ENCODE measurements around the gene SIRPB1. TPM values are rescaled to one million over a fixed set of nuclear protein-coding genes. Genes with fewer than 3 reads are reported as not detected.

SIRPB1 gene
- total and polyA plus RNA-seq, 10 of the 15 experiments (the other 5 are each of a cell fraction or from before 2014, with no cell fraction given), result 3.4 to 33.8 (median 14.1) TPM

DNA sequence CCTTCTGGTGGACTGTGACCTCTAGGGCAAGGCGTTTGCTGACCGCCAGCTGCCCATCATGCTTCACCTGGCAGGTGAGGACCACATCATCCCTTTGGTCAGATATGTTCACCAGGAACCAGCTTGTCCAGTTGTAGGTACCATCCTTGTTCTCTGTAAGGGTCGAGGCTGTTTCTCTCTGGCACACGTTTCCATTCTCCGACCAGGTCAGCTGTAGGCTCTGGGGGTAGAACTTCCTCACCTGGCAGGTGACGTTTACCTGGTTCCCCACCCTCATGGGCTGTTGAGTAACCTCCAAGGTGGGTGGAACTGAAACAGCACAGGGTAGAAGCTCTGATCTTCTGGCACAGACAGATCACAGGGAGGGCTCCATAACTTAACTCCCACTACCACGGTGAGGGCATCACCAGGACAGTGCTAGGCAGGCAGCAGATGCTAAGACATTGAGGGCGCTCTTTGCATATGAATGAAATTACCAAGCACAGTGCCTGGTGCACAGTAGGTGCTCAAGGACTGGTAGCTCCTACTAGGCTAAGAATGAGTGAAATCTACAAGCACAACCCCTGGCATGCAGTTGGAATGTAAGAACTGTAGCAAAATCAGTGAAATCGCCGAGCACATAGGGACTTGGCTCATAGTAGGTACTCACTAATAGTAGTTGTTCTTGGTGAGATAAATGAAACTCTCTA lies 15.6 kb upstream of the SIRPB1 start:
- ATAC-seq (no peak), FAIRE-seq (no peak), DNase-seq (ENCODE audit: low read depth, low spot score) (no peak)
- Histone ChIP-seq H3K9ac (ENCODE audit: control insufficient read depth, insufficient read depth, low read length) (no peak overlapping the region), H3K4me3 (no peak overlapping the region), H4K20me1 (ENCODE audit: control insufficient read depth, insufficient read depth) (no peaks in the 10 kb centered on the region), H3K4me2 (ENCODE audit: control insufficient read depth, insufficient read depth) (no peak overlapping the region), H3K27me3 (replicated peaks in 1 of 2; ENCODE audit: control insufficient read depth in 2 of 2, insufficient read depth in 2 of 2, low read length in 1 of 2) (no peaks in the 10 kb centered on the region), H3K36me3 (ENCODE audit: control insufficient read depth in 2 of 2, insufficient read depth in 2 of 2, low read length in 1 of 2) (no peaks in the 10 kb centered on the region), H3K4me1 (ENCODE audit: control insufficient read depth, insufficient read depth, low read length) (peaks cover 7% of the 10 kb centered on the region), H3K27ac (ENCODE audit: control insufficient read depth, insufficient read depth) (no peak overlapping the region), H3K9me3 (replicated peaks; ENCODE audit: control insufficient read depth, insufficient read depth, low read length) (no peaks in the 10 kb centered on the region; the same call in 2 of the 3 replicates), H2AFZ (ENCODE audit: control insufficient read depth, low read depth, low read length) (no peak overlapping the region), H3K79me2 (ENCODE audit: control insufficient read depth, insufficient read depth, low read length) (no peaks in the 10 kb centered on the region)
- in situ Hi-C loops (cut with MboI), result no loop called here
- ChIA-PET SMC1A (ENCODE audit: uncharacterized antibody, unreplicated experiment) (interaction anchor here (0.6 to 1.5 kb wide), 4 partner anchors 26 to 133 kb away, joined by 3 read pairs; no protein-coding TSS in a partner anchor), CTCF (interaction anchor here (0.6 to 1.1 kb wide), 7 partner anchors 11 to 776 kb away, joined by 3 to 6 read pairs (median 4); no protein-coding TSS in a partner anchor), RAD21 (ENCODE audit: unreplicated experiment) (interaction anchor here (1.4 kb wide), 1 partner anchor 126 kb away, joined by 10 read pairs; no protein-coding TSS in a partner anchor), POLR2A (no interaction called here)
- no TSS peak for BruUV-seq (replicated peaks)
- WGBS (ENCODE audit: insufficient coverage, insufficient replicate concordance, low lambda C conversion rate, missing lambda C conversion rate), result 46% methylated on average over 10 of the region's 10 CpGs
- intact Hi-C loops (cut with micrococcal nuclease; ENCODE audit: unreplicated experiment), result no loop called here
- TF ChIP-seq SMAD5 (IDR thresholded peaks at IDR 0.05; ENCODE audit: low read depth) (no peak), PML (IDR thresholded peaks at IDR 0.05; ENCODE audit: low read length) (no peak), SREBF1 (IDR thresholded peaks at IDR 0.05; ENCODE audit: low read length) (no peak), TCF12 (IDR thresholded peaks at IDR 0.05; ENCODE audit: low read depth, low read length) (no peak), MYB (IDR thresholded peaks at IDR 0.05; ENCODE audit: borderline replicate concordance, low read depth, low read length) (no peak), MYC (IDR thresholded peaks at IDR 0.05; ENCODE audit: insufficient read depth, insufficient read length, insufficient replicate concordance, low read length, severe bottlenecking) (no peak), BCL11A (IDR thresholded peaks at IDR 0.05; ENCODE audit: low read depth, low read length) (no peak), FOXM1 (IDR thresholded peaks at IDR 0.05; ENCODE audit: low read depth, low read length) (no peak), MEF2B (IDR thresholded peaks at IDR 0.05; ENCODE audit: partially characterized antibody, poor library complexity, severe bottlenecking) (no peak), ESRRA (IDR thresholded peaks at IDR 0.05; ENCODE audit: low read length) (no peak)
- TF ChIP-seq, protein P1, sequence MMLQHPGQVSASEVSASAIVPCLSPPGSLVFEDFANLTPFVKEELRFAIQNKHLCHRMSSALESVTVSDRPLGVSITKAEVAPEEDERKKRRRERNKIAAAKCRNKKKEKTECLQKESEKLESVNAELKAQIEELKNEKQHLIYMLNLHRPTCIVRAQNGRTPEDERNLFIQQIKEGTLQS (IDR thresholded peaks at IDR 0.05; ENCODE audit: borderline replicate concordance, extremely low read depth, low read depth, low read length), result no peak
- TF ChIP-seq, protein P2, sequence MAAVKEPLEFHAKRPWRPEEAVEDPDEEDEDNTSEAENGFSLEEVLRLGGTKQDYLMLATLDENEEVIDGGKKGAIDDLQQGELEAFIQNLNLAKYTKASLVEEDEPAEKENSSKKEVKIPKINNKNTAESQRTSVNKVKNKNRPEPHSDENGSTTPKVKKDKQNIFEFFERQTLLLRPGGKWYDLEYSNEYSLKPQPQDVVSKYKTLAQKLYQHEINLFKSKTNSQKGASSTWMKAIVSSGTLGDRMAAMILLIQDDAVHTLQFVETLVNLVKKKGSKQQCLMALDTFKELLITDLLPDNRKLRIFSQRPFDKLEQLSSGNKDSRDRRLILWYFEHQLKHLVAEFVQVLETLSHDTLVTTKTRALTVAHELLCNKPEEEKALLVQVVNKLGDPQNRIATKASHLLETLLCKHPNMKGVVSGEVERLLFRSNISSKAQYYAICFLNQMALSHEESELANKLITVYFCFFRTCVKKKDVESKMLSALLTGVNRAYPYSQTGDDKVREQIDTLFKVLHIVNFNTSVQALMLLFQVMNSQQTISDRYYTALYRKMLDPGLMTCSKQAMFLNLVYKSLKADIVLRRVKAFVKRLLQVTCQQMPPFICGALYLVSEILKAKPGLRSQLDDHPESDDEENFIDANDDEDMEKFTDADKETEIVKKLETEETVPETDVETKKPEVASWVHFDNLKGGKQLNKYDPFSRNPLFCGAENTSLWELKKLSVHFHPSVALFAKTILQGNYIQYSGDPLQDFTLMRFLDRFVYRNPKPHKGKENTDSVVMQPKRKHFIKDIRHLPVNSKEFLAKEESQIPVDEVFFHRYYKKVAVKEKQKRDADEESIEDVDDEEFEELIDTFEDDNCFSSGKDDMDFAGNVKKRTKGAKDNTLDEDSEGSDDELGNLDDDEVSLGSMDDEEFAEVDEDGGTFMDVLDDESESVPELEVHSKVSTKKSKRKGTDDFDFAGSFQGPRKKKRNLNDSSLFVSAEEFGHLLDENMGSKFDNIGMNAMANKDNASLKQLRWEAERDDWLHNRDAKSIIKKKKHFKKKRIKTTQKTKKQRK (IDR thresholded peaks at IDR 0.05; ENCODE audit: low read depth, low read length), result no peak
- TF ChIP-seq, protein P3, sequence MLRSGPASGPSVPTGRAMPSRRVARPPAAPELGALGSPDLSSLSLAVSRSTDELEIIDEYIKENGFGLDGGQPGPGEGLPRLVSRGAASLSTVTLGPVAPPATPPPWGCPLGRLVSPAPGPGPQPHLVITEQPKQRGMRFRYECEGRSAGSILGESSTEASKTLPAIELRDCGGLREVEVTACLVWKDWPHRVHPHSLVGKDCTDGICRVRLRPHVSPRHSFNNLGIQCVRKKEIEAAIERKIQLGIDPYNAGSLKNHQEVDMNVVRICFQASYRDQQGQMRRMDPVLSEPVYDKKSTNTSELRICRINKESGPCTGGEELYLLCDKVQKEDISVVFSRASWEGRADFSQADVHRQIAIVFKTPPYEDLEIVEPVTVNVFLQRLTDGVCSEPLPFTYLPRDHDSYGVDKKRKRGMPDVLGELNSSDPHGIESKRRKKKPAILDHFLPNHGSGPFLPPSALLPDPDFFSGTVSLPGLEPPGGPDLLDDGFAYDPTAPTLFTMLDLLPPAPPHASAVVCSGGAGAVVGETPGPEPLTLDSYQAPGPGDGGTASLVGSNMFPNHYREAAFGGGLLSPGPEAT (IDR thresholded peaks at IDR 0.05; ENCODE audit: low read depth), result no peak
- TF ChIP-seq, protein P4, sequence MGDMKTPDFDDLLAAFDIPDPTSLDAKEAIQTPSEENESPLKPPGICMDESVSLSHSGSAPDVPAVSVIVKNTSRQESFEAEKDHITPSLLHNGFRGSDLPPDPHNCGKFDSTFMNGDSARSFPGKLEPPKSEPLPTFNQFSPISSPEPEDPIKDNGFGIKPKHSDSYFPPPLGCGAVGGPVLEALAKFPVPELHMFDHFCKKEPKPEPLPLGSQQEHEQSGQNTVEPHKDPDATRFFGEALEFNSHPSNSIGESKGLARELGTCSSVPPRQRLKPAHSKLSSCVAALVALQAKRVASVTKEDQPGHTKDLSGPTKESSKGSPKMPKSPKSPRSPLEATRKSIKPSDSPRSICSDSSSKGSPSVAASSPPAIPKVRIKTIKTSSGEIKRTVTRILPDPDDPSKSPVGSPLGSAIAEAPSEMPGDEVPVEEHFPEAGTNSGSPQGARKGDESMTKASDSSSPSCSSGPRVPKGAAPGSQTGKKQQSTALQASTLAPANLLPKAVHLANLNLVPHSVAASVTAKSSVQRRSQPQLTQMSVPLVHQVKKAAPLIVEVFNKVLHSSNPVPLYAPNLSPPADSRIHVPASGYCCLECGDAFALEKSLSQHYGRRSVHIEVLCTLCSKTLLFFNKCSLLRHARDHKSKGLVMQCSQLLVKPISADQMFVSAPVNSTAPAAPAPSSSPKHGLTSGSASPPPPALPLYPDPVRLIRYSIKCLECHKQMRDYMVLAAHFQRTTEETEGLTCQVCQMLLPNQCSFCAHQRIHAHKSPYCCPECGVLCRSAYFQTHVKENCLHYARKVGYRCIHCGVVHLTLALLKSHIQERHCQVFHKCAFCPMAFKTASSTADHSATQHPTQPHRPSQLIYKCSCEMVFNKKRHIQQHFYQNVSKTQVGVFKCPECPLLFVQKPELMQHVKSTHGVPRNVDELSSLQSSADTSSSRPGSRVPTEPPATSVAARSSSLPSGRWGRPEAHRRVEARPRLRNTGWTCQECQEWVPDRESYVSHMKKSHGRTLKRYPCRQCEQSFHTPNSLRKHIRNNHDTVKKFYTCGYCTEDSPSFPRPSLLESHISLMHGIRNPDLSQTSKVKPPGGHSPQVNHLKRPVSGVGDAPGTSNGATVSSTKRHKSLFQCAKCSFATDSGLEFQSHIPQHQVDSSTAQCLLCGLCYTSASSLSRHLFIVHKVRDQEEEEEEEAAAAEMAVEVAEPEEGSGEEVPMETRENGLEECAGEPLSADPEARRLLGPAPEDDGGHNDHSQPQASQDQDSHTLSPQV (IDR thresholded peaks at IDR 0.05), result no peak
